Measurements from ENCODE around the gene PDE7B.

- TF ChIP-seq CTCF (IDR thresholded peaks at IDR 0.05 in 8 of 11, conservative IDR thresholded peaks at IDR 0.05 in 3 of 11) (no peak), POLR2AphosphoS5 (IDR thresholded peaks at IDR 0.05) (no peak), POLR2A (IDR thresholded peaks at IDR 0.05) (no peak)
Observed at GRCh38 chr6:135971351-135971750, 119.8 kb downstream of the PDE7B start.
